MCF 10A (cell line): ENCODE data around the gene LRRC56. TPM values are rescaled to one million over a fixed set of nuclear protein-coding genes. Genes with fewer than 3 reads are reported as not detected.

Source experiments
- BruUV-seq: library from RNA; stranded (reverse); fragments of 400-500 nt; replicated peaks from 2 replicates; lab custom pipeline; 2021; lab: Mats Ljungman, UMichigan
- CTCF ChIA-PET: fragments of 300-600 bp; sonication (Branson Sonifier 250); formaldehyde crosslinking; extraction: SDS; loops from one replicate; lab custom pipeline; 2021; ENCODE audit warnings: antibody characterized with exemption, inconsistent platforms; lab: Yijun Ruan, JAX
- POLR2A ChIA-PET: fragments of 300-600, 350-650 bp; sonication (Branson Sonifier 250); formaldehyde crosslinking; extraction: SDS; loops from one replicate; lab custom pipeline; 2020; ENCODE audit warnings: antibody characterized with exemption, inconsistent platforms; lab: Yijun Ruan, JAX
- DNase-seq: peaks from one replicate; pipeline ENCODE4 v3.0.0-alpha.2; 2018; ENCODE audit not compliant: unreplicated experiment
- H3K27ac Mint-ChIP-seq: one replicate; pipeline ENCODE4 v1.8.0; 2022; ENCODE audit warnings: mild to moderate bottlenecking, low read depth, mixed read lengths; ENCODE audit not compliant: unreplicated experiment
- H3K27me3 Mint-ChIP-seq: one replicate; pipeline ENCODE4 v1.8.0; 2022; ENCODE audit warnings: mixed read lengths; ENCODE audit not compliant: insufficient read depth, unreplicated experiment
- H3K36me3 Mint-ChIP-seq: one replicate; pipeline ENCODE4 v1.8.0; 2022; ENCODE audit warnings: mild to moderate bottlenecking, moderate library complexity, mixed read lengths; ENCODE audit not compliant: insufficient read depth, unreplicated experiment
- H3K4me1 Mint-ChIP-seq: one replicate; pipeline ENCODE4 v1.8.0; 2022; ENCODE audit warnings: mixed read lengths; ENCODE audit not compliant: insufficient read depth, unreplicated experiment
- H3K4me3 Mint-ChIP-seq: one replicate; pipeline ENCODE4 v1.8.0; 2022; ENCODE audit warnings: mild to moderate bottlenecking, moderate library complexity, mixed read lengths; ENCODE audit not compliant: unreplicated experiment
- H3K9me3 Mint-ChIP-seq: one replicate; pipeline ENCODE4 v1.8.0; 2022; ENCODE audit warnings: mixed read lengths; ENCODE audit not compliant: unreplicated experiment
- CTCF ChIP-seq: fragments of 200-600 bp; IDR thresholded peaks from one replicate; pipeline ENCODE4 v1.8.0; 2022; ENCODE audit warnings: antibody characterized with exemption, mild to moderate bottlenecking; ENCODE audit not compliant: unreplicated experiment
- intact Hi-C: fragments of 100-400 bp; cut with micrococcal nuclease; formaldehyde crosslinking; loops from 2 replicates; pipeline ENCODE4 v1.14.1; 2022
- total RNA-seq: library from RNA; stranded (reverse); gene quantifications from 2 replicates; pipeline ENCODE4 v1.2.3, GENCODE V29; 2022

LRRC56 gene
- total RNA-seq, 1 experiment from 2014 or later, result 0.75 TPM

GRCh38 chr11:575313-575995, 38.1 kb downstream of the LRRC56 start:
- BruUV-seq, result no TSS peak
- DNase-seq, result peak; percentile 70
- no peaks in the 10 kb centered on the region for H3K27me3 Mint-ChIP-seq
- H3K4me3 Mint-ChIP-seq, result peak overlapping the region; percentile 79
- TF ChIP-seq CTCF, result no peak
- no peaks in the 10 kb centered on the region for H3K36me3 Mint-ChIP-seq
- peaks cover 29% of the 10 kb centered on the region for H3K4me1 Mint-ChIP-seq
- H3K9me3 Mint-ChIP-seq, result no peaks in the 10 kb centered on the region
- intact Hi-C loops, result no loop called here
- peak overlapping the region; percentile 93 for H3K27ac Mint-ChIP-seq
- ChIA-PET CTCF (interaction anchor here (0.6 to 0.7 kb wide), 2 partner anchors 24 to 113 kb away, joined by 3 read pairs; no protein-coding TSS in a partner anchor), POLR2A (interaction anchor here (0.6 to 2.1 kb wide), 29 partner anchors 8 to 772 kb away, joined by 3 to 22 read pairs (median 5); partner anchors contain the start of genes BET1L, DEAF1, HRAS and IRF7)

GRCh38 chr11:575996-576768, 38.9 kb downstream of the LRRC56 start, which contains the start of gene PHRF1:
PHRF1 (plus strand) TSS chr11:576470; CDS start chr11:581513, 5,043 bp downstream.
- peak; percentile 91 for DNase-seq
- CTCF ChIA-PET, result no interaction called here
- TF ChIP-seq CTCF, result no peak
- peaks cover 32% of the 10 kb centered on the region for H3K4me1 Mint-ChIP-seq
- peak within 1 kb of the TSS; percentile 79 for H3K4me3 Mint-ChIP-seq
- H3K27ac Mint-ChIP-seq, result peak within 1 kb of the TSS; percentile 93
- intact Hi-C loops, result no loop called here
- H3K36me3 Mint-ChIP-seq, result no peaks in the 10 kb centered on the region
- no peaks in the 10 kb centered on the region for H3K9me3 Mint-ChIP-seq
- POLR2A ChIA-PET, result interaction anchor here (0.6 to 2.1 kb wide), 28 partner anchors 8 to 771 kb away, joined by 3 to 22 read pairs (median 5); partner anchors contain the start of genes BET1L, DEAF1, HRAS and IRF7
- no TSS peak for BruUV-seq
- H3K27me3 Mint-ChIP-seq, result no peaks in the 10 kb centered on the region

GRCh38 chr11:576811-577610, 39.7 kb downstream of the LRRC56 start:
- CTCF ChIA-PET, result interaction anchor here (0.9 kb wide), 1 partner anchor 22 kb away, joined by 3 read pairs; no protein-coding TSS in a partner anchor

More at GRCh38 chr11:576811-577610, 39.7 kb downstream of the LRRC56 start:
- TSS peak; percentile 56 for BruUV-seq
- Mint-ChIP-seq H3K36me3 (peaks cover 8% of the 10 kb centered on the region), H3K4me3 (peak overlapping the region; percentile 79), H3K9me3 (no peaks in the 10 kb centered on the region), H3K27me3 (no peaks in the 10 kb centered on the region), H3K4me1 (peaks cover 34% of the 10 kb centered on the region), H3K27ac (no peak overlapping the region)
- no peak for TF ChIP-seq CTCF
- intact Hi-C loops, result no loop called here
- DNase-seq, result no peak
- POLR2A ChIA-PET, result interaction anchor here (0.7 to 2.5 kb wide), 15 partner anchors 12 to 257 kb away, joined by 3 to 17 read pairs (median 6); partner anchors contain the start of genes HRAS, PIDD1, RPLP2 and TMEM80
